Measurements from ENCODE around the gene BMP15.

BMP15 gene

DNA sequence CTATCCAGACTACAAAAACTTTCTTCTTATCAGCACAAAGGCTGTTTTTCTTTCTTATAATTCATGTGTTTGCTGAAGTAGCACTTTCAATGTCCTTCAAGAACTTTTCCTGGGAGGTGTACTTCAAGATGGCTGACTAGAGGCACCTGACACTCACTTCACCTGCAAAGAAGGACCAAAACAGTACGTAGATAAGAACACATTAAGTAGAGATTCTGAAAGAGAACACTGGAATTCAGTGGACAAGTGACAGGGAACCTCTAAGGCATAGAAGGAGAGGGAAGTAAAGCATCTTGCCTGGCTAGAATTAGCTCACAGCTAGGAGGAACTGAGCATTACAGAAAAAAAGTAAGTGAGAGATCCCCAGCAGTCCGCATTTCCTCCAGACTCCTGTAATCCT lies 21.7 kb upstream of the BMP15 start:
- Histone ChIP-seq H3K36me3 (ENCODE audit: control insufficient read depth in 1 of 2, insufficient read depth in 2 of 2, low read length in 2 of 2) (no peaks in the 10 kb centered on the region), H3K23ac (ENCODE audit: low read length) (no peak overlapping the region), H3K27me3 (ENCODE audit: insufficient read depth, low read length) (no peaks in the 10 kb centered on the region), H2BK120ac (ENCODE audit: insufficient read depth, low read length, poor library complexity) (no peak overlapping the region), H3K79me1 (ENCODE audit: low read length) (no peaks in the 10 kb centered on the region), H3K4me1 (ENCODE audit: control insufficient read depth in 1 of 2, insufficient read depth in 2 of 2, low read length in 2 of 2) (no peaks in the 10 kb centered on the region), H4K91ac (ENCODE audit: low read depth, low read length) (no peak overlapping the region), H4K12ac (ENCODE audit: low read depth, low read length) (no peak overlapping the region), H3K18ac (ENCODE audit: low read length) (no peak overlapping the region), H3K9ac (ENCODE audit: low read length) (no peak overlapping the region), H2BK12ac (ENCODE audit: low read length) (no peak overlapping the region), H3K9me3 (ENCODE audit: insufficient read depth, low read depth, low read length) (no peaks in the 10 kb centered on the region), H2AFZ (ENCODE audit: insufficient read depth, low read length, poor library complexity) (no peak overlapping the region), H3K4me2 (ENCODE audit: low read length) (no peak overlapping the region), H3K27ac (ENCODE audit: low read depth, low read length) (no peak overlapping the region), H3K4me3 (ENCODE audit: low read depth, low read length) (no peak overlapping the region), H3K4ac (ENCODE audit: low read depth, low read length) (no peak overlapping the region), H2BK5ac (ENCODE audit: low read depth, low read length, poor library complexity) (no peak overlapping the region), H3K14ac (ENCODE audit: low read length) (no peak overlapping the region), H4K8ac (ENCODE audit: low read depth, low read length) (no peak overlapping the region), H3K79me2 (ENCODE audit: control insufficient read depth, insufficient read depth, low read length, poor library complexity) (no peaks in the 10 kb centered on the region), H2AK5ac (ENCODE audit: low read length) (no peak overlapping the region)
- WGBS (ENCODE audit: extremely low coverage, insufficient coverage, insufficient read length), result no CpG with 5 or more reads among the region's 2 CpGs
- DNase-seq, result no peak

DNA sequence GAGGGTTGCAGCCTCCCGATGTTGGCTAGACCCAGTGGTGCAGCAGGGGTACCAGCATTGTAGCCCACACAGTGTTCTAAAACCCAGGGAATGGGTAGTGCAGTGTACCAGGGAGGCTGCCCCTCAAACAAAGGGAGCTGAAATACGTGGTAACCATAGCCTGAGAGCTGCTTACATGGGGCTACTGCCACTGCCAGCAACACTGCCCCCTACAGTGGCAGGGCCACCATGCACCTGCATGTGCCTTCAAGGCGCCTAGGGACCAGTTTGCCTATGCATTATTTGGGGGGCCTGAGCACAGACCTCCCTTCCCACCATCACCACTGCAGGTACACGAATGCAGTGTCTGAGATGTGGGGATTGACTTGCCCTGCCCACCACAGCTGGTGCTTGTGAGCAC lies 21.0 kb upstream of the BMP15 start:
- Histone ChIP-seq H3K9me3 (ENCODE audit: insufficient read depth, low read depth, low read length) (no peaks in the 10 kb centered on the region), H3K14ac (ENCODE audit: low read length) (no peak overlapping the region), H4K91ac (ENCODE audit: low read depth, low read length) (no peak overlapping the region), H3K27me3 (ENCODE audit: insufficient read depth, low read length) (no peaks in the 10 kb centered on the region), H3K4me1 (ENCODE audit: control insufficient read depth in 1 of 2, insufficient read depth in 2 of 2, low read length in 2 of 2) (no peaks in the 10 kb centered on the region), H2BK120ac (ENCODE audit: insufficient read depth, low read length, poor library complexity) (no peak overlapping the region), H4K8ac (ENCODE audit: low read depth, low read length) (no peak overlapping the region), H2BK12ac (ENCODE audit: low read length) (no peak overlapping the region), H3K79me1 (ENCODE audit: low read length) (no peaks in the 10 kb centered on the region), H2BK5ac (ENCODE audit: low read depth, low read length, poor library complexity) (no peak overlapping the region), H2AFZ (ENCODE audit: insufficient read depth, low read length, poor library complexity) (no peak overlapping the region), H3K18ac (ENCODE audit: low read length) (no peak overlapping the region), H3K23ac (ENCODE audit: low read length) (no peak overlapping the region), H3K36me3 (ENCODE audit: control insufficient read depth in 1 of 2, insufficient read depth in 2 of 2, low read length in 2 of 2) (no peaks in the 10 kb centered on the region), H4K12ac (ENCODE audit: low read depth, low read length) (no peak overlapping the region), H3K79me2 (ENCODE audit: control insufficient read depth, insufficient read depth, low read length, poor library complexity) (no peaks in the 10 kb centered on the region), H3K27ac (ENCODE audit: low read depth, low read length) (no peak overlapping the region), H3K9ac (ENCODE audit: low read length) (no peak overlapping the region), H3K4ac (ENCODE audit: low read depth, low read length) (no peak overlapping the region), H3K4me3 (ENCODE audit: low read depth, low read length) (no peak overlapping the region), H2AK5ac (ENCODE audit: low read length) (no peak overlapping the region), H3K4me2 (ENCODE audit: low read length) (no peak overlapping the region)
- no peak for DNase-seq
- WGBS (ENCODE audit: extremely low coverage, insufficient coverage, insufficient read length), result no CpG with 5 or more reads among the region's 4 CpGs

- H2BK12ac ChIP-seq (ENCODE audit: low read length), result no peak overlapping the region
- H3K14ac ChIP-seq (ENCODE audit: low read length), result no peak overlapping the region
- no peaks in the 10 kb centered on the region for H3K27me3 ChIP-seq (ENCODE audit: insufficient read depth, low read length)
- no peaks in the 10 kb centered on the region for H3K79me1 ChIP-seq (ENCODE audit: low read length)
- no peak for DNase-seq
- no peak overlapping the region for H2BK120ac ChIP-seq (ENCODE audit: insufficient read depth, low read length, poor library complexity)
- H3K23ac ChIP-seq (ENCODE audit: low read length), result no peak overlapping the region
- H3K9me3 ChIP-seq (ENCODE audit: insufficient read depth, low read depth, low read length), result no peaks in the 10 kb centered on the region
- no peak overlapping the region for H3K27ac ChIP-seq (ENCODE audit: low read depth, low read length)
- no CpG with 5 or more reads among the region's 3 CpGs for WGBS (ENCODE audit: extremely low coverage, insufficient coverage, insufficient read length)
- no peaks in the 10 kb centered on the region for H3K36me3 ChIP-seq (ENCODE audit: control insufficient read depth in 1 of 2, insufficient read depth in 2 of 2, low read length in 2 of 2)
- no peak overlapping the region for H3K18ac ChIP-seq (ENCODE audit: low read length)
- H3K4me2 ChIP-seq (ENCODE audit: low read length), result no peak overlapping the region
- H4K12ac ChIP-seq (ENCODE audit: low read depth, low read length), result no peak overlapping the region
- H2BK5ac ChIP-seq (ENCODE audit: low read depth, low read length, poor library complexity), result no peak overlapping the region
- no peak overlapping the region for H3K4me3 ChIP-seq (ENCODE audit: low read depth, low read length)
- no peak overlapping the region for H4K91ac ChIP-seq (ENCODE audit: low read depth, low read length)
- H3K4me1 ChIP-seq (ENCODE audit: control insufficient read depth in 1 of 2, insufficient read depth in 2 of 2, low read length in 2 of 2), result no peaks in the 10 kb centered on the region
- H3K79me2 ChIP-seq (ENCODE audit: control insufficient read depth, insufficient read depth, low read length, poor library complexity), result no peaks in the 10 kb centered on the region
- H3K9ac ChIP-seq (ENCODE audit: low read length), result no peak overlapping the region
- no peak overlapping the region for H2AK5ac ChIP-seq (ENCODE audit: low read length)
- H4K8ac ChIP-seq (ENCODE audit: low read depth, low read length), result no peak overlapping the region
- H3K4ac ChIP-seq (ENCODE audit: low read depth, low read length), result no peak overlapping the region
- H2AFZ ChIP-seq (ENCODE audit: insufficient read depth, low read length, poor library complexity), result no peak overlapping the region
Measured at GRCh38 chrX:50893047-50893446, 17.5 kb upstream of the BMP15 start.

- H3K18ac ChIP-seq (ENCODE audit: low read length), result no peak overlapping the region
- no peaks in the 10 kb centered on the region for H3K36me3 ChIP-seq (ENCODE audit: control insufficient read depth in 1 of 2, insufficient read depth in 2 of 2, low read length in 2 of 2)
- no peak overlapping the region for H3K4me3 ChIP-seq (ENCODE audit: low read depth, low read length)
- H3K14ac ChIP-seq (ENCODE audit: low read length), result no peak overlapping the region
- no peak overlapping the region for H2BK5ac ChIP-seq (ENCODE audit: low read depth, low read length, poor library complexity)
- no peaks in the 10 kb centered on the region for H3K79me1 ChIP-seq (ENCODE audit: low read length)
- no peak overlapping the region for H3K4me2 ChIP-seq (ENCODE audit: low read length)
- no peak overlapping the region for H2BK120ac ChIP-seq (ENCODE audit: insufficient read depth, low read length, poor library complexity)
- no peak overlapping the region for H4K12ac ChIP-seq (ENCODE audit: low read depth, low read length)
- no peak overlapping the region for H2BK12ac ChIP-seq (ENCODE audit: low read length)
- no CpG with 5 or more reads among the region's 1 CpG for whole genome bisulfite sequencing (ENCODE audit: extremely low coverage, insufficient coverage, insufficient read length)
- no peak overlapping the region for H3K9ac ChIP-seq (ENCODE audit: low read length)
- H4K8ac ChIP-seq (ENCODE audit: low read depth, low read length), result no peak overlapping the region
- H3K4me1 ChIP-seq (ENCODE audit: control insufficient read depth in 1 of 2, insufficient read depth in 2 of 2, low read length in 2 of 2), result no peaks in the 10 kb centered on the region
- no peak overlapping the region for H4K91ac ChIP-seq (ENCODE audit: low read depth, low read length)
- H2AFZ ChIP-seq (ENCODE audit: insufficient read depth, low read length, poor library complexity), result no peak overlapping the region
- H3K23ac ChIP-seq (ENCODE audit: low read length), result no peak overlapping the region
- DNase-seq, result no peak
- H3K9me3 ChIP-seq (ENCODE audit: insufficient read depth, low read depth, low read length), result no peaks in the 10 kb centered on the region
- no peaks in the 10 kb centered on the region for H3K79me2 ChIP-seq (ENCODE audit: control insufficient read depth, insufficient read depth, low read length, poor library complexity)
- H3K27me3 ChIP-seq (ENCODE audit: insufficient read depth, low read length), result no peaks in the 10 kb centered on the region
- H3K27ac ChIP-seq (ENCODE audit: low read depth, low read length), result no peak overlapping the region
- no peak overlapping the region for H3K4ac ChIP-seq (ENCODE audit: low read depth, low read length)
- H2AK5ac ChIP-seq (ENCODE audit: low read length), result no peak overlapping the region
Measured at GRCh38 chrX:50893466-50893865, 17.1 kb upstream of the BMP15 start.
